ENCODE data around the gene PNMA8C.

Gene PNMA8C

DNA sequence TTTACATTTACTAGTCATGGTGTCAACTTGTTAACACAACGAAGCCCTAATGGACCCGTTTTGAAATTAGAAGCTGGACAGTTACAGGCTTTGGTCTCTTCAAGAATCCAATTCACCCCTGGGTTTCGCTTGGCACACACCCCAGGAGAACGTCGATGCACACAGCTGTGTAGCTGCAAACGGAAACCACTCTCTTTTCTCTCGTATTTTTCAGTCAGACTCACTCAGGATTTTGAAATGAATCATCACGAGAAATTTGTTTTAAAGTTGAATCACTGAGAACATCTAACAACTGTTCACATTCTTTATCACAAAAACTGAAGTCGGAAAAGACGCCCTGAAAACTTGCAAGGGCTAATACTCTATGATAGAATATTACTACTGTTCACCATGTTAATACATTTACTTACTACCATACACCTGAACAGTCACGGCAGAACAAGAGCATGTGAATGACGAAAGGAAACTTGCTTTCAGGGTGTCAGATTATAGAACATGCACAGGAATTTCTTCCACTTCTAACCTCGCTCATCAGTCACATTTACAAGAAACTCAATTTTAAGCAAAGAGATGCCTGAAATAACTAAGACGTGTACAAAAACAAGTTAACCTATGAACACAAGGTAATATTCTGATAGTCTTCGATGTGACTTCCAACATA is 37.9 kb upstream of the PNMA8C start:
- FAIRE-seq: peak; percentile 90
- no peak for DNase-seq (ENCODE audit: insufficient read length, low spot score)
- no peak for TF ChIP-seq TAF1 (IDR thresholded peaks at IDR 0.05; ENCODE audit: low read depth, low read length)
- TF ChIP-seq POLR2A (IDR thresholded peaks at IDR 0.05; ENCODE audit: low read depth, low read length): no peak
- TF ChIP-seq SPI1 (IDR thresholded peaks at IDR 0.05; ENCODE audit: low read depth, low read length): no peak
- TF ChIP-seq POU2F2 (IDR thresholded peaks at IDR 0.05; ENCODE audit: low read depth, low read length): no peak
- no peak for TF ChIP-seq POLR2AphosphoS5 (IDR thresholded peaks at IDR 0.05; ENCODE audit: low read depth, low read length)
- no peak for TF ChIP-seq PAX5 (IDR thresholded peaks at IDR 0.05; ENCODE audit: insufficient read depth, low read length, severe bottlenecking)

DNA sequence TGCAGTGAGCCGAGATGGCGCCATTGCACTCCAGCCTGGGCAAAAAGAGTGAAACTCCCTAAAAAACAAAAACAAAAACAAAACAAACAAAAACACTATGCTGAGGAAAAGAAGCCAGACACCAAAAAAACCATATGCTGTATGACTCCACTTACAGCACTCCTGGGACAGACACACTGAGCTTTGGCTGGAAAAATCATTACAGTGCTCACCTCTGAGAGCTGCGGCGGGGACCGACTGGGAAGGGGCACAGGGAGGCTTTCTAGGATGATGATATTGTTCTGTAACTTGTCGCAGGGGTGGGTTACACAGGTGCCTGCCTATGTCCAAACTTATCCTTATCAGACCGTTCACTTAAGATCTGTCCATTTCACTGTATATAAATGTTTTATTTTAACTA is 34.8 kb upstream of the PNMA8C start:
- FAIRE-seq: no peak
- no peak for DNase-seq (ENCODE audit: insufficient read length, low spot score)
- TF ChIP-seq SPI1 (IDR thresholded peaks at IDR 0.05; ENCODE audit: low read depth, low read length) (no peak), POLR2AphosphoS5 (IDR thresholded peaks at IDR 0.05; ENCODE audit: low read depth, low read length) (no peak), PAX5 (IDR thresholded peaks at IDR 0.05; ENCODE audit: insufficient read depth, low read length, severe bottlenecking) (no peak), POLR2A (IDR thresholded peaks at IDR 0.05; ENCODE audit: low read depth, low read length) (no peak)

GRCh38 chr19:46461537-46461936 is 32.8 kb upstream of the PNMA8C start:
- no peak for FAIRE-seq
- no peak for DNase-seq (ENCODE audit: insufficient read length, low spot score)
- TF ChIP-seq POLR2A (IDR thresholded peaks at IDR 0.05; ENCODE audit: low read depth, low read length) (no peak), PAX5 (IDR thresholded peaks at IDR 0.05; ENCODE audit: insufficient read depth, low read length, severe bottlenecking) (no peak), SPI1 (IDR thresholded peaks at IDR 0.05; ENCODE audit: low read depth, low read length) (no peak), TAF1 (IDR thresholded peaks at IDR 0.05; ENCODE audit: low read depth, low read length) (no peak), POU2F2 (IDR thresholded peaks at IDR 0.05; ENCODE audit: low read depth, low read length) (no peak), POLR2AphosphoS5 (IDR thresholded peaks at IDR 0.05; ENCODE audit: low read depth, low read length) (no peak)

GRCh38 chr19:46460981-46461380 is 32.2 kb upstream of the PNMA8C start:
- no peak for FAIRE-seq
- DNase-seq (ENCODE audit: insufficient read length, low spot score): no peak
- TF ChIP-seq SPI1 (IDR thresholded peaks at IDR 0.05; ENCODE audit: low read depth, low read length) (no peak), POLR2AphosphoS5 (IDR thresholded peaks at IDR 0.05; ENCODE audit: low read depth, low read length) (no peak), POLR2A (IDR thresholded peaks at IDR 0.05; ENCODE audit: low read depth, low read length) (no peak), PAX5 (IDR thresholded peaks at IDR 0.05; ENCODE audit: insufficient read depth, low read length, severe bottlenecking) (no peak), POU2F2 (IDR thresholded peaks at IDR 0.05; ENCODE audit: low read depth, low read length) (no peak), TAF1 (IDR thresholded peaks at IDR 0.05; ENCODE audit: low read depth, low read length) (no peak)

GRCh38 chr19:46460055-46460454 is 31.3 kb upstream of the PNMA8C start:
- DNase-seq (ENCODE audit: insufficient read length, low spot score) (no peak), FAIRE-seq (no peak)
- no peak for TF ChIP-seq TAF1 (IDR thresholded peaks at IDR 0.05; ENCODE audit: low read depth, low read length)
- no peak for TF ChIP-seq PAX5 (IDR thresholded peaks at IDR 0.05; ENCODE audit: insufficient read depth, low read length, severe bottlenecking)
- no peak for TF ChIP-seq POU2F2 (IDR thresholded peaks at IDR 0.05; ENCODE audit: low read depth, low read length)
- TF ChIP-seq POLR2A (IDR thresholded peaks at IDR 0.05; ENCODE audit: low read depth, low read length): no peak
- TF ChIP-seq SPI1 (IDR thresholded peaks at IDR 0.05; ENCODE audit: low read depth, low read length): no peak
- TF ChIP-seq POLR2AphosphoS5 (IDR thresholded peaks at IDR 0.05; ENCODE audit: low read depth, low read length): no peak

- TF ChIP-seq PAX5 (IDR thresholded peaks at IDR 0.05; ENCODE audit: insufficient read depth, low read length, severe bottlenecking) (no peak), TAF1 (IDR thresholded peaks at IDR 0.05; ENCODE audit: low read depth, low read length) (no peak), POU2F2 (IDR thresholded peaks at IDR 0.05; ENCODE audit: low read depth, low read length) (no peak), POLR2AphosphoS5 (IDR thresholded peaks at IDR 0.05; ENCODE audit: low read depth, low read length) (no peak), POLR2A (IDR thresholded peaks at IDR 0.05; ENCODE audit: low read depth, low read length) (no peak)
- DNase-seq (ENCODE audit: insufficient read length, low spot score) (no peak), FAIRE-seq (no peak)
Measured at GRCh38 chr19:46456930-46457329, 28.2 kb upstream of the PNMA8C start.

- DNase-seq (ENCODE audit: insufficient read length, low spot score): no peak
- no peak for TF ChIP-seq POLR2A (IDR thresholded peaks at IDR 0.05; ENCODE audit: low read depth, low read length)
- no peak for TF ChIP-seq TAF1 (IDR thresholded peaks at IDR 0.05; ENCODE audit: low read depth, low read length)
- no peak for FAIRE-seq
Measured at GRCh38 chr19:46454244-46454643, 25.5 kb upstream of the PNMA8C start.

DNA sequence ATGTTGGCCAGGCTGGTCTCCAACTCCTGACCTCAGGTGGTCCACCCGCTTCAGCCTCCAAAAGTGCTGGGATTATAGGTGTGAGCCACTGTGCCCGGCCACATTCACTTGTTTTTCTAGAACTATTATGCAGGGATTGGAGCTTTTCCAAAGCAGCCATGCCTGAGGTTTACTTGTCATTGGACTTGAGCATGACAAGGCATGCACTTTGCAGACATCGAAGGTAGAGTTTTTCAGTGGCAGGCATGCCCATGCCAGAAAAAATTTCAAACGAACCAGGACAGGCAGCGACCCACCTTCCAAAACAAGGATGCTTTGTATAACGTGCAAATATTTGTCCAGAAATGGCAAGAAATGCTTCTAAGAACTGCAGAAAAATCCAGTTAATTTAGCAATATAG is 24.9 kb upstream of the PNMA8C start:
- no peak for DNase-seq (ENCODE audit: insufficient read length, low spot score)
- no peak for FAIRE-seq
- no peak for TF ChIP-seq POLR2A (IDR thresholded peaks at IDR 0.05; ENCODE audit: low read depth, low read length)
- no peak for TF ChIP-seq POU2F2 (IDR thresholded peaks at IDR 0.05; ENCODE audit: low read depth, low read length)
- TF ChIP-seq SPI1 (IDR thresholded peaks at IDR 0.05; ENCODE audit: low read depth, low read length): no peak
- no peak for TF ChIP-seq PAX5 (IDR thresholded peaks at IDR 0.05; ENCODE audit: insufficient read depth, low read length, severe bottlenecking)
- TF ChIP-seq TAF1 (IDR thresholded peaks at IDR 0.05; ENCODE audit: low read depth, low read length): no peak
- no peak for TF ChIP-seq POLR2AphosphoS5 (IDR thresholded peaks at IDR 0.05; ENCODE audit: low read depth, low read length)

DNA sequence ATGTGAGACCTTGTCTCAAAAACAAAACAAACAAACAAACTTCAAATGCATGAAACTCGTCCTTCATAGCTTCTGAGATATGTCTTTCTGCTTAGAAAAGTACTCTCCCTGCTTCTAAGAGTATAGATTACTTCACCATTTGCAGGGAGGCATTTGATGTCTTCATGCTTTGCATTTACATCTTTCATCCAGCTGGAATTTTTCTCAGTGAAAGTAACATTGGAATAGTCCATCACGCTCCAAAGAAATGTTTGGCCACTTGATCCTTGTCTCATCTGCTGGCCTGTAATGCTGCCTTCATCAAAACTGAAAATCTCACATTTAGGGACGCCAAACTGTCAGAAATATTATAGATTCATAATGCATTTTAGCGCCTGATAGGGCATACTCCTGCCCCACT is 23.4 kb upstream of the PNMA8C start:
- FAIRE-seq: no peak
- TF ChIP-seq POLR2A (IDR thresholded peaks at IDR 0.05; ENCODE audit: low read depth, low read length) (no peak), PAX5 (IDR thresholded peaks at IDR 0.05; ENCODE audit: insufficient read depth, low read length, severe bottlenecking) (no peak), POLR2AphosphoS5 (IDR thresholded peaks at IDR 0.05; ENCODE audit: low read depth, low read length) (no peak), TAF1 (IDR thresholded peaks at IDR 0.05; ENCODE audit: low read depth, low read length) (no peak), SPI1 (IDR thresholded peaks at IDR 0.05; ENCODE audit: low read depth, low read length) (no peak), POU2F2 (IDR thresholded peaks at IDR 0.05; ENCODE audit: low read depth, low read length) (no peak)
- no peak for DNase-seq (ENCODE audit: insufficient read length, low spot score)

DNA sequence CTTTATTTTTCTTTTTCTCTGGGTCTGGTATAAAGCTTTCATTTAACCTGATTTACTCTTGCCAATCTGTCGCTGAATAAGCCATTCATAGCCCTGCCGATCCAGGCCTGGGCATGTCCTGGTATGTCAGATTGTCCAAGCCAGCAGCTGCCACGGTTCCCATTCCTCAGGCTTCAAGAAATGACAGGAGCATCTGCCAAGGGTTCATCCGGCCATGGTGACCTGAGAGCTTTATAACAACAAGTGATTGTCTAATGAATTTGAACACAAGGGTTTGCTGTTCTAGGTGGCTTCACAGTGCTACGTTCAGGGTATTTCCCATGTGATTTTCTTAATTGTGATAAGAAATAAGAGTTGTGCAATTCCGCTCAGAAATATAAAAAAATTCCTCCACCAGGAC is 22.6 kb upstream of the PNMA8C start:
- no peak for FAIRE-seq
- TF ChIP-seq POU2F2 (IDR thresholded peaks at IDR 0.05; ENCODE audit: low read depth, low read length) (no peak), POLR2AphosphoS5 (IDR thresholded peaks at IDR 0.05; ENCODE audit: low read depth, low read length) (no peak), PAX5 (IDR thresholded peaks at IDR 0.05; ENCODE audit: insufficient read depth, low read length, severe bottlenecking) (no peak), TAF1 (IDR thresholded peaks at IDR 0.05; ENCODE audit: low read depth, low read length) (no peak), POLR2A (IDR thresholded peaks at IDR 0.05; ENCODE audit: low read depth, low read length) (no peak), SPI1 (IDR thresholded peaks at IDR 0.05; ENCODE audit: low read depth, low read length) (no peak)
- DNase-seq (ENCODE audit: insufficient read length, low spot score): no peak
